SU-DHL-6 (cell line): Measurements from ENCODE around the gene MAGEB17.

Experiments used
- H2AFZ ChIP-seq: fragments of 200-600 bp; sonication (generic); 2 replicates; pipeline ENCODE4 v1.6.1; 2014; ENCODE audit warnings: low read depth, mild to moderate bottlenecking, moderate library complexity, mixed read lengths, antibody characterized with exemption, low read length; ENCODE audit not compliant: severe bottlenecking
- H3F3A ChIP-seq: fragments of 200-600 bp; shearing (Covaris generic); 2 replicates; pipeline ENCODE4 v1.6.0; 2016; ENCODE audit warnings: antibody characterized with exemption, mild to moderate bottlenecking; ENCODE audit not compliant: insufficient read depth
- H3K27ac ChIP-seq: fragments of 200-600 bp; sonication (generic); 2 replicates; pipeline ENCODE4 v1.5.1; 2016; ENCODE audit warnings: low read depth, mild to moderate bottlenecking, low read length, moderate library complexity, mixed read lengths
- H3K27me3 ChIP-seq: fragments of 200-600 bp; sonication (generic), shearing (Covaris generic); 2 replicates; pipeline ENCODE4 v1.6.0; 2014; ENCODE audit warnings: mild to moderate bottlenecking, low read length
- H3K36me3 ChIP-seq: fragments of 200-600 bp; sonication (generic); 2 replicates; pipeline ENCODE4 v1.6.1; 2014; ENCODE audit warnings: mild to moderate bottlenecking, low read length, mixed read lengths
- H3K4me2 ChIP-seq: fragments of 300-600, 200-600 bp; shearing (Covaris generic), sonication (generic); 2 replicates; pipeline ENCODE4 v1.6.0; 2014; ENCODE audit warnings: low read length, low read depth, mild to moderate bottlenecking; ENCODE audit not compliant: poor library complexity, severe bottlenecking
- H3K4me3 ChIP-seq: fragments of 200-600 bp; sonication (generic); 2 replicates; pipeline ENCODE4 v1.5.1; 2014; ENCODE audit warnings: antibody characterized with exemption, low read length, mild to moderate bottlenecking, mixed read lengths; ENCODE audit not compliant: insufficient read depth, poor library complexity, severe bottlenecking
- H3K79me2 ChIP-seq: fragments of 200-600 bp; sonication (generic); 2 replicates; pipeline ENCODE4 v1.6.1; 2014; ENCODE audit warnings: mild to moderate bottlenecking, low read length, moderate library complexity; ENCODE audit not compliant: insufficient read depth
- H3K9ac ChIP-seq: fragments of 200-600 bp; sonication (generic); 2 replicates; pipeline ENCODE4 v1.7.0; 2014; ENCODE audit warnings: mild to moderate bottlenecking, low read length
- H3K9me2 ChIP-seq: fragments of 200-600 bp; sonication (generic); replicated peaks from 2 replicates; pipeline ENCODE4 v1.6.1; 2014; ENCODE audit warnings: low read length; ENCODE audit not compliant: insufficient read depth
- H3K9me3 ChIP-seq: fragments of 200-600 bp; sonication (generic); 2 replicates; pipeline ENCODE4 v1.6.1; 2014; ENCODE audit warnings: low read length, mixed read lengths; ENCODE audit not compliant: insufficient read depth
- H4K20me1 ChIP-seq: fragments of 200-600 bp; sonication (generic); 2 replicates; pipeline ENCODE4 v1.6.1; 2014; ENCODE audit warnings: low read depth, mild to moderate bottlenecking, antibody characterized with exemption, low read length, moderate library complexity, mixed read lengths
- CTCF ChIP-seq: fragments of 200-600 bp; sonication (generic); IDR thresholded peaks from one replicate; pipeline ENCODE4 v1.5.1; 2017; ENCODE audit warnings: antibody characterized with exemption, mild to moderate bottlenecking, low read length, moderate library complexity; ENCODE audit not compliant: insufficient read depth, poor library complexity, severe bottlenecking
- EZH2phosphoT487 ChIP-seq: fragments of 200-600 bp; sonication (generic), shearing (Covaris generic); conservative IDR thresholded peaks from 2 replicates; pipeline ENCODE4 v1.6.1; 2018; ENCODE audit warnings: mild to moderate bottlenecking, antibody characterized with exemption, low read length, moderate library complexity, mixed read lengths

The MAGEB17 gene

DNA sequence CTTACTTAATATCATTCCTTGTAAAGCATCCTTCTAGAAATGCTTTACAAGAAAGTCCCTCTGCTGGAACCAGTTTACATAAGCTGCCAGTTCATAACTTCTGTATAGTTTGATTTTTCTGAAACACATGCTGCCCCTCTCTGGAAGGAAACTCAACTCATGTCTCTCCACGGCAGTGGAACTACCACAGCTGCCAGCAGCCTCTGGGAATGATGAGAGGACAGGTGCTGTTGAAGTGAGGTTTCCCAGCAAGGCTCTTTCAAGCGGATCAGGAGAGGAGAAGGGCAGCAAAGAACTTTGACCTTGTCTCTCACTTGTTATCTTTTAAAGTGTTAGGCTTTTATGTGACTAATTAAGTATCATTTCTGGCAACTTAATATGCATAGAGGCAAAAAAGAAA is 36.6 kb upstream of the MAGEB17 start:
- no peaks in the 10 kb centered on the region for H3K79me2 ChIP-seq
- H3K4me3 ChIP-seq, result no peak overlapping the region

DNA sequence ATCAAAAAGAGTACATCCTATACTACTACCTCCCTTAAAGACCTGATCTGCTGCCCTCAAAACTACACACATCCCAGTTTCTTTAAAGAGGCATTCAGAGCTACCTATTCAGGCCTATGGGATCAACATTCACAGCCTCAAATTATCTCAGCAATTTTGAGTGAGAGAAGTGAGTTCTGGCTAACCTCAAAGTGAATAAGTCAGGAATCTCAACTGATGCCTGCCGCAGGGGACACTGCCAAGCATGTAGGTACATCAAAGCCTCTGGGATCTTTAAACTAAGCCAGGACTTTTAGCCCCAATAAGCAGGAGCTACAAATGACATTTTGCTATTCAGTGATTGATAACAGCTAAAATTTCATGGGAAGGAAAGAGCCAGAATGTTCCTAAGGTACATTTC is 32.3 kb upstream of the MAGEB17 start:
- Histone ChIP-seq H3K9me3 (no peaks in the 10 kb centered on the region), H3K27ac (no peak overlapping the region), H3K4me3 (no peak overlapping the region), H4K20me1 (no peaks in the 10 kb centered on the region), H2AFZ (no peak overlapping the region), H3K79me2 (no peaks in the 10 kb centered on the region), H3K4me2 (no peak overlapping the region), H3K9me2 (no peaks in the 10 kb centered on the region), H3K36me3 (no peaks in the 10 kb centered on the region), H3K9ac (no peak overlapping the region), H3K27me3 (no peaks in the 10 kb centered on the region), H3F3A (no peaks in the 10 kb centered on the region)
- no peak for TF ChIP-seq CTCF
- no peak for TF ChIP-seq EZH2phosphoT487

More for the DNA sequence above, 36.6 kb upstream of the MAGEB17 start:
- Histone ChIP-seq H3K27ac (no peak overlapping the region), H3K27me3 (no peaks in the 10 kb centered on the region), H3K9ac (no peak overlapping the region), H3K36me3 (no peaks in the 10 kb centered on the region), H3K9me2 (no peaks in the 10 kb centered on the region), H2AFZ (no peak overlapping the region), H3K9me3 (no peaks in the 10 kb centered on the region), H3F3A (no peaks in the 10 kb centered on the region), H4K20me1 (no peaks in the 10 kb centered on the region), H3K4me2 (no peak overlapping the region)
- no peak for TF ChIP-seq EZH2phosphoT487
- no peak for TF ChIP-seq CTCF

DNA sequence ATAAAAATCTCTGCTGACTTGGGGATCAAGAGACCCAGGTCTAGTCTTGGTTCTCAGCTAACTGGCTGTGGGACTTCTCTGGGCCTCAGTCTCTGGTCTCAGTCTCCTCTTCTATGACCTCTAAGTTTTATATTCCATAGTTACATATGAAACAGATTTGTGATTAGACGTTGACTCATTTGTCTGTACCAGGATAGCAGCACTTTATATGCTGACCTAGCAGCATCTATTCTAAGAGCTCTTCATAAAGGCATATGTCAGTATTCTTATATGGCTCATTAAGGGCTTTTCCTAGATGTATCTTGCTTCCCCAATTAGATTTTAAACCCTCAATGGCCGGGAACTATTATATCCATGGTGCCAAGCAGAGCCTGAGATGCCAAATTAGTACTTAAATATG is 31.2 kb upstream of the MAGEB17 start:
- no peaks in the 10 kb centered on the region for H3K27me3 ChIP-seq
- TF ChIP-seq EZH2phosphoT487 (no peak), CTCF (no peak)
- H3K4me2 ChIP-seq, result no peak overlapping the region
- H3K27ac ChIP-seq, result no peak overlapping the region
- H3K9me2 ChIP-seq, result no peaks in the 10 kb centered on the region
- H3K9me3 ChIP-seq, result no peaks in the 10 kb centered on the region
- no peaks in the 10 kb centered on the region for H3F3A ChIP-seq
- no peak overlapping the region for H3K9ac ChIP-seq
- H3K36me3 ChIP-seq, result no peaks in the 10 kb centered on the region
- H2AFZ ChIP-seq, result no peak overlapping the region
- no peak overlapping the region for H3K4me3 ChIP-seq
- H3K79me2 ChIP-seq, result no peaks in the 10 kb centered on the region
- H4K20me1 ChIP-seq, result no peaks in the 10 kb centered on the region
